LNCaP clone FGC (cell line): ENCODE results near the gene SLC6A18.

Source experiments
- DNase-seq: peaks from one replicate; pipeline ENCODE4 v3.0.0-alpha.2; 2011; ENCODE audit warnings: low read depth
- H3K4me3 ChIP-seq: 2 replicates; pipeline ENCODE4 v1.5.1; 2011; ENCODE audit warnings: mild to moderate bottlenecking, low read depth, low read length, control low read depth
- TF ChIP-seq, protein P1 (sequence below): IDR thresholded peaks from 2 replicates; pipeline ENCODE4 v1.5.1; 2012; ENCODE audit warnings: mild to moderate bottlenecking; ENCODE audit not compliant: control insufficient read depth, insufficient read depth; ENCODE audit errors: extremely low read depth

The SLC6A18 gene

DNA sequence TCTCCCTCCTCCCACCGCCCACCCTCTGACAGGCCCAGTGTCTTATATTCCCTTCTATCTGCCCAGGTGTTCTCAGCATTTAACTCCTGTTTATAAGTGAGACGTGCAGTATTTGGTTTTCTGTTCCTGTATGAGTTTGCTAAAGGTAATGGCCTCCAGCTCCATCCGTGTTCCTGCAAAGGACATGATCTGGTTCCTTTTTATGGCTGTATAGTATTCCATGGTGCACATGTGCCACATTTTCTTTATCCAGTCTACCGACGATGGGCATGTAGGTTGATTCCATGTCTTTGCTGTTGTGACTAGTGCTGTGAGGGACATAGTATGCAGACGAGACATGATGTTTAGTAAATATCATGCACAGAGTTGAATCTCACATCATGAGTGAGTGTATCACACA is 30.8 kb upstream of the SLC6A18 start:
- H3K4me3 ChIP-seq, result no peak overlapping the region
- DNase-seq, result no peak
- TF ChIP-seq, protein P1, sequence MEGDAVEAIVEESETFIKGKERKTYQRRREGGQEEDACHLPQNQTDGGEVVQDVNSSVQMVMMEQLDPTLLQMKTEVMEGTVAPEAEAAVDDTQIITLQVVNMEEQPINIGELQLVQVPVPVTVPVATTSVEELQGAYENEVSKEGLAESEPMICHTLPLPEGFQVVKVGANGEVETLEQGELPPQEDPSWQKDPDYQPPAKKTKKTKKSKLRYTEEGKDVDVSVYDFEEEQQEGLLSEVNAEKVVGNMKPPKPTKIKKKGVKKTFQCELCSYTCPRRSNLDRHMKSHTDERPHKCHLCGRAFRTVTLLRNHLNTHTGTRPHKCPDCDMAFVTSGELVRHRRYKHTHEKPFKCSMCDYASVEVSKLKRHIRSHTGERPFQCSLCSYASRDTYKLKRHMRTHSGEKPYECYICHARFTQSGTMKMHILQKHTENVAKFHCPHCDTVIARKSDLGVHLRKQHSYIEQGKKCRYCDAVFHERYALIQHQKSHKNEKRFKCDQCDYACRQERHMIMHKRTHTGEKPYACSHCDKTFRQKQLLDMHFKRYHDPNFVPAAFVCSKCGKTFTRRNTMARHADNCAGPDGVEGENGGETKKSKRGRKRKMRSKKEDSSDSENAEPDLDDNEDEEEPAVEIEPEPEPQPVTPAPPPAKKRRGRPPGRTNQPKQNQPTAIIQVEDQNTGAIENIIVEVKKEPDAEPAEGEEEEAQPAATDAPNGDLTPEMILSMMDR, result no peak

DNA sequence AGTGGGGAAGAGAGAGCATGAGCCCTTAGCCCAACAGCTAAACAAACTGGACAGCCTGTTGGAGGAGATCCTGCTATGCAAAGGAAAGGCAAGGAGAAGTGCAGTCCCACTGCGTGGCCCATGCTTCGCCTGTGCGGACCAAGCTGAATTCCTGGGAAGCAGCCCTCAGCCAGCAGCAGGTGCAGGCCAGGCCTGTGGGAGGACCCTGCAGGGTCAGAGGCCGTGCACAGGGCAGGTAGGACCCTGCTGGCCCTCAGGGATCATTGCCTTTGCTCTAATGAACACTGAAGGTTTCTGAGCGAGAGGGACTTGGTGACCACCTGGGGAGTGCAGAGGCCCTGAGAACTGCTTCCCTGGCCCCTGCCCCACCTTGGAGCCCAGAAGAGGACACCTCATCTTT is 29.7 kb upstream of the SLC6A18 start:
- DNase-seq, result no peak
- TF ChIP-seq, protein P1, result no peak
- H3K4me3 ChIP-seq, result no peak overlapping the region

DNA sequence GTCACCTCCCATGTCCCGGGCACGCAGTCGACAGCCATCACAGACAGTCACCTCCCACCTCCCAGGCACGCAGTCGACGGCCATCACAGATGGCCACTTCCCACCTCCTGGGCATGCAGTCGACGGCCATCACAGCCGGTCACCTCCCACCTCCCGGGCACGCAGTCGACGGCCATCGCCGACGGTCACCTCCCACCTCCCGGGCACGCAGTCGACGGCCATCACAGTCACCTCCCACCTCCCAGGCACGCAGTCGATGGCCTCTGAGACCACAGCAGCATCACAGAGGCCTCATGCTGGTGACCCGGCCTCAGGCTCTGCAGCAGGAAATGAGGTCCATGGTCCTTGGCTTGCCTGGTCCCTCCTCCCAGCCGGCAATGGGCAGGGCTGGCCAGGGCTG is 29.3 kb upstream of the SLC6A18 start:
- TF ChIP-seq, protein P1, result no peak
- DNase-seq, result no peak
- no peak overlapping the region for H3K4me3 ChIP-seq

DNA sequence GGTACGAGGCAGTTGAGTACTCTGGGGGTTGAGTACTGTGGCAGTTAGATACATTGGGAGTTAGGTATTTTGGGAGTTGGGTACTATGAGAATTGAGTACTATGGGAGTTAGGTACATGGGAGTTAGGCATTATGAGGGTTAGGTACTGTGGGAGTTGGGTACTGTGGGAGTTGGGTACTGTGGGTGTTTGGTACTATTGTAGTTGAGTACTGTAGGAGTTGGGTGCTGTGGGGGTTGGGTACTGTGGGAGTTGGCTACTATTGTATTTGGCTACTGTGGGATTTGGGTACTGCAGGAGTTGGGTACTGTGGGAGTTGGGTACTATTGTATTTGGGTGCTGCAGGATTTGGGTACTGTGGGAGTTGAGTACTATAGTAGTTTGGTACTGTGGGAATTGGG is 28.6 kb upstream of the SLC6A18 start:
- DNase-seq, result no peak
- TF ChIP-seq, protein P1, result no peak
- no peak overlapping the region for H3K4me3 ChIP-seq

DNA sequence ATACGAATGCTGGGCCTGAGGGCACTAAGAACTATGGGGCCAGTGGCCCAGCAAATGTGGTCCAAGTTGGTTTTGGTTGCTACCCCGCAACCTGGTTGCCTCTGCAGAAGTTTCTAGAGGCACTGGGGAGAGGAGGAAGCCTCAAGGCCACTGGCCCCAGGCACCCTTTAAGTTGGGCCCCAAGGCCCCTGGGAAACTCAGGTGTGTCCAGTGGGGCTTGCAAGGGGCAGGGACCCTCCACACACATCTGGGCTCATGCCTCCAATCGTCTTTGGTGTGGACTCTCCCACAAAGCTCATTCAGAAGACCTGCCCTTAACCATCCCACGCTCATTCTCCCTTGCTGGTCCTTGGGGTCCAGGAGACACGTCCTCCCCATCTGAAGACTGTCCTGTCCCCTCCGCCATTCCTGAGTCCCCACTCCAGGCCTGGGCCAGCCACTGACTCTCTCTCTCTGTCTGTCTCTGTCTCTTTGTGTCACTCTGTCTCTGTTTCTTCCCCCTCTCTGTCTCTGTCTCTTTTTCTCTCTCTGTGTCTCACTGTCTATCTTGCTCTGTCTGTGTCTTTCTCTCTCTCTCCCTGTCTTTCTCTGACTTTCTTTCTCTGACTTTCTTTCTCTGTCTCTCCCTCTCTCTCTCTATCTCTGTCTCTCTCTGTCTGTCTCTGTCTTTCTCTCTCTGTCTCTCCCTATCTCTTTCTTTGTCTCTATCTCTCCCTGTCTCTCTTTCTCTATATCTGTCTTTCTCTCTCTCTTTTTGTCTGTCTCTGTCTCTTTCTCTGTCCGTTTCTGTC is 27.1 kb upstream of the SLC6A18 start:
- no peak overlapping the region for H3K4me3 ChIP-seq
- no peak for DNase-seq
- TF ChIP-seq, protein P1, result no peak

DNA sequence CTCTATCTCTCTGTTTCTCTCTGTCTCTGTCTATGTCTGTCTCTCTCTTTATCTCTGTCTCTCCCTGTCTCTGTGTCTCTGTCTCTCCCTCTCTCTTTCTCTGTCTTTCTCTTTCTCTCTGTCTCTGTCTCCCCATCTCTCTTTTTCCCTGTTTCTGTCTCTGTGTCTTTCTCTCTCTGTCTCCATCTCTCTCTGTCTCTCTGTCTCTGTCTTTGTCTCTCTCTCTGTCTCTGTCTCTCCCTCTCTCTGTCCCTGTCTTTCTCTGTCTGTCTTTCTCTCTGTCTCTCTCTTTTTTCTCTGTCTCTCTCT is 25.9 kb upstream of the SLC6A18 start:
- no peak for DNase-seq
- TF ChIP-seq, protein P1, result no peak
- no peak overlapping the region for H3K4me3 ChIP-seq

DNA sequence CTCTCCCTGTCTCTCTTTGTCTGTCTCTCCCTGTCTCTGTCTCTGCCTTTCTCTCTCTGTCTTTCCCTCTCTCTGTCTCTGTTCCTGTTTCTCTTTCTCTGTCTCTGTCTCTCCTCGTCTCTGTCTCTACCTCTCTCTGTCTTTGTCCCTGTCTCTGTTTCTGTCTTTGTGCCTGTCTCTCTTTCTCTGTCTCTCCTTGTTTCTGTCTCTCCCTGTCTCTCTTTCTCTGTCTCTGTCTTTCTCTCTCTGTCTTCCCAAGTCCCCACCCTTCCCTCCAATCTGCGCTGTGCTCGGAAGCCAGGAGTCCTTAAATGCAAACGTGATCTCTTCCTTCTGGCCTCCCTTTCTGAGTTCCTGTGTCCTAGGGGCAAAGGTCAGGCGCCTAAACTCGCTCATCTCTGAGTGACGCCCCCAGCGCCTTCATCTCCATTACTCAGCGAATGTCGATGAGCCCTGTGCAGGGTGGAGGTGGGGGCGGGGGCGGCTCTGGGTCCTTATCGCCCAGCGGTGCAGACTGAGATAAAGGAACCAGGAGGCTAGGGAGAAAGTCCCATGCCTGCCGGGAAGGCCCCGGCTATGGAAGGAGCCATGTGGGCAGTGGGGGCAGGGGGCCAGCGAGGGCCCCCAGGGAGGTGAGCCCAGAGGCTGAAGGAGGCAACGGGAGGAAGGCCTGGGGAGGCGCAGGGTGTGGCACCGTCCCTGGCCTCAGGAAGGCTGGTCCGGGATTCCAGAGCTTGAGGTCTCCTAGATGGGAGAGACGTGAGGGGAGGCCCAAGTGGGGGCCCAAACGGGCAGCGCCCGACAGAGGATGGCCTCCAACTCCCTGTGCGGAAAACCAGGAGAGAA is 25.3 kb upstream of the SLC6A18 start:
- no peak for DNase-seq
- TF ChIP-seq, protein P1, result no peak
- no peak overlapping the region for H3K4me3 ChIP-seq
